ENCODE data around the gene TTBK1.

The TTBK1 gene

GRCh38 chr6:43242908-43243663 lies at the start of gene TTBK1:
TTBK1 (plus strand) TSS chr6:43243481; CDS start chr6:43246661, 3,180 bp downstream.
- no peak for DNase-seq

DNA sequence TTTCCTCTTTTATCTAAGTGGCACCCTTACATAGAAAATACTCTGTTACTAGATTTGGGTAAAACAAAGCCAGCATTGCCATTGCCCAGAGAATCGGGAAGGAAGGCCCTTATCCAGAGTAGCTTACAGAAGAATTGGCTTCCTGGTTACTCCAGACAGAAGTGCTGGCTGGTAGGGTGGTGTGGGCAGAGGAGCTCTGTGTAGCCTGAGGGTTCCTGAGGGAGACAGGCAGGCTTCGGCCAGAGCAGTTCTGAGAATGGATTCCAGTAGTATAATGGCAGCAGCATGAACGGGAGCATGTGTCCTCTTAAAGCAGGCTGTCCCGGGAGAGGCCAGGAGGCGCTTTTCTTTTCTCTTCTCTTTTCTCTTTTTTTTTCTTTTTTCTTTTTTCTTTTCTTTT lies 49.4 kb upstream of the TTBK1 start:
- no peak for DNase-seq

- no peak for DNase-seq
Observed at GRCh38 chr6:43196337-43196736, 46.9 kb upstream of the TTBK1 start.

DNA sequence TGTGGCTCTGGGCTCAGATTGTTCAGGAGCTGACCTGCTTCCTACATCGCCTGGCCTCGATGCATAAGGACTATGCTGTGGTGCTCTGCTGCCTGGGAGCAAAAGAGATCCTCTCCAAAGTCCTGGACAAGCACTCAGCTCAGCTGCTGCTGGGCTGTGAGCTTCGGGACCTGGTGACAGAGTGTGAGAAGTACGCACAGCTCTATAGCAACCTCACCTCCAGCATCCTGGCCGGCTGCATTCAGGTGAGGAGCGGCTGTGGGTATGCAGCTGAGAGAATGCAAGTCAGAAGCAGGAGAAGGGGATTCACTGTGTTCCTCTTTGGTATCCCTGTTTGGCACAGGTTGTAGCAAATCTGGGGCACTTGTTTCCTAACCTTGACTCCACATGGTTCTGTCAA lies 43.4 kb upstream of the TTBK1 start:
- no peak for DNase-seq

GRCh38 chr6:43200541-43200940 lies 42.7 kb upstream of the TTBK1 start:
- no peak for DNase-seq

DNA sequence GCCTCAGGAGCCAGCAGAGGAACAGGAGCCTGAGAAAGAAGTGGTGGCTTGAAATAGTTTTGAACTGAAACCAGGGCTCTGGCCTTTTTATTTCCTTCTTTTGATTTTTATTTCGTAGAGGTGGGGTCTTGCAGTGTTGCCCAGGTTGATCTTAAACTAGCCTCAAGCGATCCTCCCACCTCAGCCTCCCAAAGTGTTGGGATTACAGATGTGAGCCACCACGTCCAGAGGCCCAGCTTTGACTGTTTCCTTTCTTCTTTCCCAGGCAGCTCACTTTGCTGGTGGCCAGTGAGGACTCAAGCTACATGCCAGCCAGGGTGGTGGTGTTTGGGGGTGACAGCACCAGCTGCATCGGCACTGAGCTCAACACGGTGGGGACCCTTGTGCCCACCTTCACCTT lies 40.8 kb upstream of the TTBK1 start:
- no peak for DNase-seq

GRCh38 chr6:43203029-43203717 lies 40.1 kb upstream of the TTBK1 start:
- no peak for DNase-seq

DNA sequence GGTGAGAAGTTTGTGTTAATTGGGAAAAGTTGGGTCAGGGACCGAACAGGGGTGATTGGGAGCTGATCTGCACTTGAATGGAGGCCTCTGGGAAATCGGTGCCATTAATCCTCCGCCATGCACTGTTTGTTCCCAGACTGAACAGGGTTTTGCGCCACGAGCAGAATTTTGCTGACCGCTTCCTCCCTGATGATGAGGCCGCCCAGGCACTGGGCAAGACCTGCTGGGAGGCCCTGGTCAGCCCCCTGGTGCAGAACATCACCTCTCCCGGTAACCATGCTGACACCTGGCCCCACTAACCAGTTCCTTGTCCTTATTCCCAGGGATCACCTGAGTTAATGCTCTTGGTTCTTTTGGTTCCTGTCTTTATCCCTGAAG lies 39.6 kb upstream of the TTBK1 start:
- DNase-seq = no peak

- DNase-seq = no peak
Observed at GRCh38 chr6:43204271-43205105, 38.8 kb upstream of the TTBK1 start.

- no peak for DNase-seq
Observed at GRCh38 chr6:43205849-43206248, 37.4 kb upstream of the TTBK1 start.

- DNase-seq = no peak
Observed at GRCh38 chr6:43207286-43207685, 36.0 kb upstream of the TTBK1 start.

DNA sequence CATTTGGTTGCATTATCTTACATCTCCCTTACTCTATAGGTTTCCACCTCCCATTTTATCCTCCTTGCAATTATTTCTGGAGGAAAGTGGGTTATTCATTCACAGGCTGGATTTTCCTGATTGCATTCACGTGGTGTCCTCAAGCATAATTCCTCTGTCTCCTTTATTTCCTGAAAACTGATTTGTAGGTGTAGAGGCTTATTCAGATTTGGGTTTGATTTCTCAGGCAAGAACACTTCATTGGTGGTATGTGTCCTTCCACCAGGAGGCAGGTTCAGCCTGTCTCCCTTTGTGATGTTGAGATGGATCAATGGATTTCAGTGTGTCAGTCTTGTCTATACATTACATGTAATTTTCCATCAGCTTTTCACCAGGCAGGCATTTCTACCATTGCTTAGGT lies 31.3 kb upstream of the TTBK1 start:
- no peak for DNase-seq

DNA sequence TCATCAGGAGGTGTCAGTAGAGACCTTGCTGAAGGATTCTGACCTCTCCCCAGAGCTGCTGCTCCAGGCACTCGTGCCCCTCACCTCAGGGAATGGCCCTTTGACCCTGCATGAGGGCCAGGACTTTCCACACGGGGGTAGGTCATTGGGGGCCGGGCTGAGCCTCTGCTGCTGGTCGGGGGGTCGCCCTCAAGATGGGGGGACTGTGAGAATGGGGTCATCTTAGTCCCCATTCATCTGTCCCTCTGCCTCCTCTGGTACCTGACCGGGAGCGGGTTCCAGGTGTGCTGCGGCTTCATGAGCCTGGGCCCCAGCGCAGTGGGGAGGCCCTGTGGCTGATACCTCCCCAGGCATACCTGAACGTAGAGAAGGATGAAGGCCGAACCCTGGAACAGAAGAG lies 29.9 kb upstream of the TTBK1 start:
- DNase-seq = no peak

GRCh38 chr6:43215066-43215465 lies 28.2 kb upstream of the TTBK1 start:
- no peak for DNase-seq

GRCh38 chr6:43216200-43216599 lies 27.1 kb upstream of the TTBK1 start:
- no peak for DNase-seq

DNA sequence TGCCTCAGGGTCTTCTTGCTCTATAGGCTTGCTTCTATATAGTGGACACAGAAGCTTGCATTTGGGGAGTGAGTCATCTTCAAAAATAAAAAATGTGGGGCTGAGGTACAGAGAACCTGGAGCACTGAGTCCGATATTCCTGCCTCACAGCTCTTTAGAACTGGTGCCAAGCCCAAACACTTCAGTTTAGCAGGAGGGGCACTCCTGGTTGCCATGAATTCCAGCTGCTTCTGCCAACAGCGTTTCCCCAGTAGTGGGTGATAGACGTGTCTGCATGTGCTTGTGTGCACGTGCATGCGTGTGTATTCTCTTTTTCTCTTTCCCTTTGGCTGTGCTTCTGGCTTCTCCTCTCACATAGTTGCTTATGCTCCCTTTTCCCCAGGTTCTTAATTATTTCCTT lies 25.9 kb upstream of the TTBK1 start:
- DNase-seq = no peak

- DNase-seq = no peak
Observed at GRCh38 chr6:43219119-43219518, 24.2 kb upstream of the TTBK1 start.

- DNase-seq = no peak
Observed at GRCh38 chr6:43219814-43220213, 23.5 kb upstream of the TTBK1 start.

- DNase-seq = no peak
Observed at GRCh38 chr6:43220439-43220951, 22.8 kb upstream of the TTBK1 start.

DNA sequence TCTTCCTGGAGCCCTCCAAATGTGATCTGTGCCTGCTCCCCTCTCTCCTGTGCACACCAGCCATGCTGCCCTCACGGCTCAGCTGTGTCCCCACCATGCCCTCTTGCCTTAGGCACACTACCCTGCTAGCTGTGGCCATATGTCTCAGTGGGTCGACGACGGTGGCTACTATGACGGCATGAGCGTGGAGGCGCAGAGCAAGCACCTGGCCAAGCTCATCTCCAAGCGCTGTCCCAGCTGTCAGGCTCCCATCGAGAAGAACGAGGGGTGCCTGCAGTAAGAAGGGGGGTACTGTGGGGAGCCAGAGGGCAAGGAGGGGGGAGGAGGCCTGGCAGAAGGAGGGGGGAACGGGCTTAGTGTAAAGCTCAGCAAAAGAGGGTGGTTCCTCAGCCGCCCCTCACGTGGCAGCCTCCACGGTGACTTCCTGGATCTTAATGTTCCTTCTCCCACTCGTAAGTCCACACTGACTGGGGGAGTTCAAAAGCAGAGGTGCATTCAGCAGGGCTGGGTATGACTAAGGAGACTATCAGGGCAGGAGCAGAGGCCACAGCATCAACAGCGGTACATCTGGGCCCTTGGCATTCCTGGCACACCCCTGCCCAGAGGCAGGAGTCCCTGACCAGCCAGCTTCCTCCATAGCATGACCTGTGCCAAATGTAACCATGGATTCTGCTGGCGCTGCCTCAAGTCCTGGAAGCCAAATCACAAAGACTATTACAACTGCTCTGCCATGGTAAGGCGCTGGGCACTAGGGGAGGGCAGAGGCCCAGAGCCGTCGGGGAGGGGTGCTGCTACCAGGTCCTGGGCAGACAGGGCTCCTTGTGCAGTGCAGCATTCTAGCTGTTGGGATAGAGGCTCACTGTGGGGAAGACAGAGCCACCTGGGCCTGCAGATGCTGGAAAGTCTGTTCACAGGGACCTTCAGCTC lies 22.0 kb upstream of the TTBK1 start:
- no peak for DNase-seq

- DNase-seq = no peak
Observed at GRCh38 chr6:43222418-43223059, 20.7 kb upstream of the TTBK1 start.

- DNase-seq = no peak
Observed at GRCh38 chr6:43223175-43223574, 20.1 kb upstream of the TTBK1 start.

Measured in HCEC 1CT (cell line).